Stimulated activated CD8-positive, alpha-beta memory T cell treated with anti-CD3 and anti-CD28 coated beads, Interleukin-15, amount 100 ng/mL, for 48 hours (primary cell): ENCODE data around the gene PDZK1IP1.
"Not testable (repeated sequence)": the region's sequence is repeated elsewhere in the genome, so short reads cannot be mapped to it uniquely, and the experiment has no call there.

Experiments
- DNase-seq, 2 donors: peaks; one replicate each; pipeline ENCODE4 v3.0.0-alpha.2; 2020; ENCODE audit warnings: low read depth in 2 of 2

PDZK1IP1 gene

GRCh38 chr1:47181095-47181954 lies 8.5 kb downstream of the PDZK1IP1 start:
- no peak for DNase-seq

DNA sequence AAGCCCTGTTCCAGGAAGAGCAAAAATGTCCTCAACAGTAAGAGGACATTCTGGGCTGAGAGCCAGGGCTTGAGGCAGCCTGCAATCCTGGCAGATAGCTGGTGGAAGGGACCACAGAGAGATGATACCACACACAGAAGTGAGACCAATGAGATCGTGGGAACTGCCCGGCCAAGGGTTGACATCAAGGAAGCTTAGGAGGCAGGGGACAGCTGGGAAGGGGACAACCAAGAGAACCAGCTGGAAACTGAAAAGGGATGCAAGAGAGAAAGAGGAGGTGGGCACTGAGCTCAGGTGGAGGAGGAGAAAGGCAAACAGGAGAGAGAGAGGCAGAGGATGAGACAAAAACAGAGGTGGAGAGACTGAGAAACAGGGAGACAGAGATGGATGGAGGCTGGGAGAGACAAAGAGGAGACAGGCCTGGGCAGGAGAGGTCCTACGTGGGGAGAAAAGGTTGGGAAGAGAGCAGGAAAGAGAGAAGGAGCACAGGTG lies 9.2 kb downstream of the PDZK1IP1 start:
- no peak for DNase-seq

DNA sequence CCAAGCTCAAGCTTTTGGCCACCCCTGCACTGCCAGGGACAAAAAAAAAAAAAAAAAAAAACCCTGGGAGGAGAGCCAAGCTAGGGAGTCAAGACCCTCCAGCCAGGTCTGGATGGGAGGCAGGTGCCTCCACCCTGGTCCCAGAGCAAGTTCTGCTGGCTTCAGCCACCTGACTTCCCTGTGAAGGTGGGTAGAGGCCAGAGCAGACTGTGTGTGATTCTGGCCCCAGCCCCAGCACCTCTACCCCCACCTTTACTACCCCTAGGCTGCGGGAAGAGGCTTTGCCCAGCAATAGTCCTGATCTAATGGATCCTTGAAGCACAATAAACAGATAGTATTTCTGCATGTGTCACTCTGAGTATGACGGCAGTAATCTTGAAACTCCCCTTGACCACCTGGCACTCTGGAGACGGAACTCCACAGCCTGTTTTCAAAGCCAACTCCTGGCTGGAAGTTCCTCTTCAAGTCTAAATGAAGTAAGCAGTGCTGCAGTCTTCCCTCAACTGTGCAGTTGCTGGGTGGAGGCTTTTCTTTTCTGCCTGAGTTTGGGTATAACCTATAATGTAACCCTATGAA lies 9.8 kb downstream of the PDZK1IP1 start:
- no peak for DNase-seq

- peak; percentile 74 to 75 for DNase-seq
Observed at GRCh38 chr1:47179017-47179987, 10.5 kb downstream of the PDZK1IP1 start.

- no peak for DNase-seq
Observed at GRCh38 chr1:47178654-47179016, 11.2 kb downstream of the PDZK1IP1 start.

DNA sequence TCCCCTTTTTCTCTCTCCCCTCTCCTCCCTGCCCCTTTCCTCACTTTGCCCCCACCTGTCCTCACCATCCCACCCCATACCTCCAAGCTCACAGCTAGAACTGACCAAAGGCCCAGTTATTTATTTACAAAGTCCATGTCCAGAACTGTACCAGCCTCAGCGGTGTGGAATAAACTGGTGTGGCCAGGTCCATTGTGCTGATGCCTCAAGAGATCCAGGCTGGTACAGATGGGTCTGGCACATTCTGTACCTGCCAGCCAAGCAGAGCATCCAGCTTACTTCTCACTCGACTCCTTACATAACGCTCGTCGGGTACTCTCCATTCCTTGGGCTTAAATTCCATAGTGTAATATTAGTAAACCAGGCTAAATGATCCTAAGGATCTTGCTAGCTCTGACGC lies 11.8 kb downstream of the PDZK1IP1 start:
- DNase-seq: no peak

DNA sequence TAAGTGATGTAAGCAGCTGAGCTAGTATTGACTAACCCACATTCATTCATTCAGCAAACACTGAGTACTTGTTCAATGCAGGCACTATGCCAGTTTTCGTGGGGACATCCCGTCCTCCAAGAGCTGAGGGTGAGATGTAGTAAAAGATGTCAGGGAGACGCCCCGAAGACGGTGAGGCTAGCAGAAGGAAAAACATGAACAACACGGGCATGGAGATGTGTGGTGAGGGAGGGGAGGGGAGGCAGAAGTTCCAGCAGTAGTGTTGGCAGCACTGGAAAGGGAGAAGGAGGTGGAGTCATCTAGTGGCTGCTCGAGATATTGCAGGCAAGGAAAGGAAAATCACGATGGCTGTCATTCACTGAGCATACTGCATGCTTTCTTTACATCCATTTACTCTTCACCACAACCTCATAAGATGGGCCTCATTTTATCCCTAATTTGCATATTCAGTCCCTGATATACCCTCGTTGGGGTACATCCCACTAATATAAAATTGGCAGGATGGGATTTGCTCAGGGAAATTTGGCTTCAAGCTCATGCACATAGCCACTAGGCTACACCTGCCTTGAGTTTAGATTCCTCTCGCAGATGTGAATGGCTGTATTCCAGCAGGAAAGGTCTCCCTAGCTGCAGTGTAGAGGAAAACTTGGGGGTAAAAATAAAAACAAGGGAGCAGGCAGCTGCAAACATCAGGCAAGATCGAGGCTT lies 14.5 kb downstream of the PDZK1IP1 start:
- peak in 1 of 2 donors; percentile 20 for DNase-seq

GRCh38 chr1:47174656-47175020 lies 15.2 kb downstream of the PDZK1IP1 start:
- no peak for DNase-seq

DNA sequence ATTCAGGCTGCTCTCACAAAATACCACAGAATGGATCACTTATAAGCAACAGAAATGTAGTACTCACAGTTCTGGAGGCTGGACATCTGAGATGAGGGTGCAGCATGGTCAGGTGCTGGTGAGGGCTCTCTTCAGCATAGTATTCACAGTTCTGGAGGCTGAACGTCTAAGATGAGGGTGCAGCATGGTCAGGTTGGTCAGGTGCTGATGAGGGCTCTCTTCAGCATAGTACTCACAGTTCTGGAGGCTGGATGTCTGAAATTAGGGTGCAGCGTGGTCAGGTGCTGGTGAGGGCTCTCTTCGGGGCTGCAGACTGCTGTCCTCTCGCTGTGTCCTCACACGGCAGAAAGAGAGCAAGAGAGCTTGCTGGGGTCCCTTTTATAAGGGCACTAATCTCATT lies 17.1 kb downstream of the PDZK1IP1 start:
- no peak for DNase-seq

DNA sequence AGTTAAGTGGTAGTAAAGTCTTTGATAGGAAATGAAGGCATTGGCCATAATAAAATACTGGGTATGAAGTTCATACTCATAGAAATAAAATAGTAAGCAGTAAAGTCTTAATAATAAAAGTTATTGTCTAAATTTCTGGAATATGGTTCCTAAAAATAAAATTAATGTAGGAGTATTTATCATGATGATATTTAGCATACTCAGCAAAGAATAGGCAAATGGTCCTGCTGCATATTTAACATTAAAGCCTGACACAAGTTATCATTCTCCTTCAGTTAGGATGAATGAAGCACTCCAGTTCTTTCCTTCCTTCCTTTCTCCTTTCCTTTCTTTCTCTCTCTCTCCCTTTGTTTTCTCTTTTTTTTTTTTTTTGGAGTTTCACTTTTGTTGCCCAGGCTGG lies 25.3 kb downstream of the PDZK1IP1 start:
- no peak for DNase-seq

DNA sequence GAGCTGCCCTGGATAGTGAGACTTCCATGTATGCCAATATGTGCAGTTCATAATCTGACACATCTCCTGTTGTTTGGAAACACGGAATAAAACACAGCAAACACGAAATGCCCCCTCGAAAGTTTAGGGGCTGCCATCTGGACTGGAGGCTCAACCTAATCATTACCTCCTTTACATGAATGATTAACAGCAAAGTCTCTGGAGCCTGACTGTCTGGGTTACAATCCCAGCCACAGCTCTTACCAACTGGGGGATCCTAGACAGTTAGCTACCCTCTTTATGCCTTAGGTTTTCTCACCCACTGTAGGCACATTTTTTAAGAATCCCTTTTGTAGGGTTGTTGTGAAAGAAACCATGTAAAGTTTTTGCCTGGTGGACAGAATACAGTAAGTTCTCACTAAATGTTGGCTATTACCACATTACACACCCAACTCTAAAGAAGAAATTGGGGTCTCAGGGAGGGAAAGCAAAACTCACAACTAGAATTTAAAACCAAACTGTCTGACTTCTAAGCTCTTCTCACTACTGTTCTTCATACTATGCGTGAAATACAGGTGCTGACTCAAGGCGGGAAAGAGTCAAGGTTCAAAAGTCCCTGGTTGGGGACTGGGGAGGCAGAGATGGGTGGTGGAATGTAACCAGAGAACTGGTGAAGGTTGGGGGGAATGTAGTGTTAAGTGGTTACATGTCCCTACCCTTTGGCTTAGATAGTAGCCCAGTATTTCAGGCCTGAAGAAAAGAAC lies 28.4 kb downstream of the PDZK1IP1 start:
- no peak for DNase-seq

DNA sequence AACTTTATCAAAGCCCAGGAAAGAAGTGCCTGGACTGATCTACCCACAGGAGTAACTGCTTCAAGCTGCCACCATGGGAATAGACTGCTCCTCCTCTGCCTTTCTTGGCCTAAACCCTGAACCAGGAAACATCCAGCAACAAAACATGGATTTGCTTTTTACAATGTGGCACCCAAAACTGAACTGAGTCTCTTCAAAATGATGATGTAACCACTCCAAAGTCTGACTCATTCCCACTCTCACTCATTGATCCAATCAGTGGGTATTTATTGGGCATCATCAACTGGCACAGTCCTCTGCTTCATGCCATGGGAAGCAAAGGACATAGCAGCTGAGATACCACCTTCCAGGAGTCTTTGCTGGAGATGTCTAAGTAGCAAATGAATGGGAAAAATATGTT lies 29.1 kb downstream of the PDZK1IP1 start:
- DNase-seq: no peak

DNA sequence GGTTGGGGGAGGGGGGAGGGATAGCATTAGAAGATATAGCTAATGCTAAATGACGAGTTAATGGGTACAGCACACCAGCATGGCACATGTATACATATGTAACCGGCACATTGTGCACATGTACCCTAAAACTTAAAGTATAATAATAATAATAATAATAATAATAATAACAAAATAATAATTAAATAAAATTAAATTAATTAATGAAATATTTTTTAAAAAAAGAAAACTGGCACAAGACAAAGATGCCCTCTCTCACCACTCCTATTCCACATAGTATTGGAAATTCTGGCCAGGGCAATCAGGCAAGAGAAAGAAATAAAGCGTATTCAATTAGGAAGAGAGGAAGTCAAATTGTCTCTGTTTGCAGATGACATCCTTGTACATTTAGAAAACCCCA lies 31.9 kb downstream of the PDZK1IP1 start:
- not testable (repeated sequence) for DNase-seq

- not testable (repeated sequence) for DNase-seq
Observed at GRCh38 chr1:47156457-47156856, 33.4 kb downstream of the PDZK1IP1 start.

DNA sequence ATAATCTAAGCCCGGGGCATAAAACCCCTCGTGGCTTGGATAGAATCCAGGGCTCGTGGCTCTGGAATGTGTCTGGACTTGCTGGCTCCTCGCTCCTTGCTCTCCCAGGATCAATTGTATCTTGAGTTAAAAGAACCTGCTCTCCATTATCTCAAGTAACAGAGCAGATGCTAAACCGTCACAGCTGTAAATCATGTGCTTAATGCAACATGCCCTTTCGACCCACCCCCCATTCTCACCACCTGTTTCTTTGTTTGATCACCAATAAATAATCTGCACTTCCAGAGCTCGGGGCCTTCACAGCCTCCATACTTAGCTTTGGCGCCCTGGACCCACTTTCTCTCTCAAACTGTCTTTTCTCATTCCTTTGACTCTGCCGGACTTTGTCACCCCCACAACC lies 40.7 kb downstream of the PDZK1IP1 start:
- not testable (repeated sequence) for DNase-seq

DNA sequence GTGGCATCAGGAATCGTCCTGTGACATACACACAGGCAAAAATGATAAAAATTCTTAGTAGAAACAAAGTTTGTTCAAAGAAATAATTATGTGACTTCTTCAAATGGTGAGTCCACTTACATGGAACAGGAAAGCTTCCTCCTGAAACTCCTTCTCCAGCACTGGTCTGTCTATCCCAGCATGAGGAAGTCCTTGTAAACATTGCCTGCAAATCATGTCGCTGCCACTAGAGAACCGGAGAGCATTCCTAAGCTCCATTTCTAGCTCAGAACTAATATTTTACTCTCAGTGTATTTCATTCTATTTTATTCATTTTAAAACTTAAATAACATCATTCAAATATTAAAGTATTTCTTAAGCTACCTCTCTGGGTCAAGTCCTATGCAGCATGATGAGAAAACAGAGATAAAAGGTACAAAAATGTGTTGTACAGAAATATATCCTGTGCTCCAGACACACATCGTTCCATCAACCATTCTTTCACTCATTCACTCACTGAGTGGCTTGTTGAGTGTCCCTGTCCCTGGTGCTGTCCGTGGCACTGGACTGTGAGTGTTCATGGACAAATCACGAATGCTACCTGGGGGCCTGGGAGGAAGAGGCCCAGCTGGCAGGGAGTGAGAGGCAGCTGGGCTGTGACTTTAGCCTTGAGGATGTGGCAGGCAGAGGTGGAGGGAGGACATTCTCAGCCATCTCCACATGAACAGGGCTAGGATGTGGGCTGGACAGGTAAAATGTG lies 42.6 kb downstream of the PDZK1IP1 start:
- DNase-seq: no peak

DNA sequence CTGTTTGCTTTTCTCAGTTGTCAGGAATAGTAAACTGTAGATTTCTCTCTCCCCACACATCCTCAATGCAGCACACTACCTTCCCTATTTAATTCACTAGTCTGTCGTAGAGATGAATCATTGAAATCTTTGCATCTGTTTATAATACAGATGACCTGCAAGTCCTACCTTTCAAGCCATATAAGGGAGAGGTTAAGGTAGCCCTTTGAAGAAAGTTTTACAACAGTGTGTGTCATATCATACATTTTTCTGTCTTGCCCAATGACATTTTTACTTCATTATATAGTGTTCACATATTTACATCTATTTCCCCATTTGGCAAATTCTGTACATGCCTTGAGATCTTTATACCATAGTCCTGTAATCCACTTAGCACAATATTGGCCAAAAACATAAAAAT lies 43.3 kb downstream of the PDZK1IP1 start:
- not testable (repeated sequence) for DNase-seq

- not testable (repeated sequence) for DNase-seq
Observed at GRCh38 chr1:47143654-47144053, 46.2 kb downstream of the PDZK1IP1 start.

DNA sequence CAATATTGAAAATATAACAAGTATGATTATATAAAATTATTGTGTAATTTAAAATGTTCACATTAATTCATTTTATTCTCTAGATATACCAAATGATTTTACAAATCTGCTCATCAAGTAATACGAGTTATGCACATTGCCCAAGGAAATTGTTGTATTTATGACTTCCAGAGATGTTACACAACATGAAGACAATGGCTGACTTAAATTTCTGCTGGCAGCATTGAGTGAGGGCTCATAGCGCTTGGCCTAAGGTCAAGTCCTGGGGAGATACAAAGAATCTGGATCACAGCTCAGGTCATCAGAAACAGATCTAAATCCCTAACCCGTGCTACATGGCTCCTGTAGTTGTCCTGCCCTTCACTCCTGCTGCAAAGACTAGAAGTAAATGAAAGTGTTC lies 49.5 kb downstream of the PDZK1IP1 start:
- not testable (repeated sequence) for DNase-seq
